Ishikawa (cell line): ENCODE results near the gene SLAMF8.

Experiments
- CEBPB ChIP-seq: IDR thresholded peaks from 2 replicates; pipeline ENCODE4 v1.6.1; 2012
- CREB1 ChIP-seq: IDR thresholded peaks from 2 replicates; pipeline ENCODE4 v1.6.1; 2012; ENCODE audit warnings: low read depth
- EGR1 ChIP-seq: IDR thresholded peaks from 2 replicates; pipeline ENCODE4 v1.6.1; 2012
- EP300 ChIP-seq: IDR thresholded peaks from 2 replicates; pipeline ENCODE4 v1.6.1; 2012; ENCODE audit warnings: borderline replicate concordance
- FOXM1 ChIP-seq: IDR thresholded peaks from 2 replicates; pipeline ENCODE4 v1.6.1; 2012; ENCODE audit warnings: low read depth, borderline replicate concordance
- MAX ChIP-seq: IDR thresholded peaks from 2 replicates; pipeline ENCODE4 v1.6.1; 2012
- NFIC ChIP-seq: IDR thresholded peaks from 2 replicates; pipeline ENCODE4 v1.6.1; 2012
- RAD21 ChIP-seq: IDR thresholded peaks from 2 replicates; pipeline ENCODE4 v1.6.1; 2012; ENCODE audit warnings: low read depth
- REST ChIP-seq: IDR thresholded peaks from 2 replicates; pipeline ENCODE4 v1.6.1; 2012; ENCODE audit warnings: low read depth, mild to moderate bottlenecking
- TAF1 ChIP-seq: IDR thresholded peaks from 2 replicates; pipeline ENCODE4 v1.6.1; 2012; ENCODE audit warnings: low read depth, mild to moderate bottlenecking
- TCF12 ChIP-seq: IDR thresholded peaks from 2 replicates; pipeline ENCODE4 v1.6.1; 2012; ENCODE audit warnings: low read depth
- TEAD4 ChIP-seq: IDR thresholded peaks from 2 replicates; pipeline ENCODE4 v1.6.1; 2012
- USF1 ChIP-seq: IDR thresholded peaks from 2 replicates; pipeline ENCODE4 v1.6.1; 2012
- YY1 ChIP-seq: IDR thresholded peaks from 2 replicates; pipeline ENCODE4 v1.6.1; 2012; ENCODE audit warnings: low read depth
- ZBTB7A ChIP-seq: IDR thresholded peaks from 2 replicates; pipeline ENCODE4 v1.6.1; 2012; ENCODE audit warnings: low read depth

SLAMF8 gene

GRCh38 chr1:159803956-159804689 is 22.6 kb upstream of the SLAMF8 start:
- TF ChIP-seq CEBPB (0 out of 2 replicates have a peak, but pooled peaks have one; percentile 19), CREB1 (no peak)

- TF ChIP-seq MAX (no peak), FOXM1 (no peak), YY1 (no peak), USF1 (no peak), TAF1 (no peak), REST (no peak)
These were observed 21.7 kb upstream of the SLAMF8 start for GRCh38 chr1:159804924-159805323.

- TF ChIP-seq ZBTB7A (no peak), USF1 (no peak), RAD21 (no peak), NFIC (no peak), TCF12 (no peak), EP300 (no peak), MAX (no peak), CEBPB (no peak), TEAD4 (no peak), REST (no peak), CREB1 (no peak), FOXM1 (no peak), TAF1 (no peak)
These were observed 10.7 kb upstream of the SLAMF8 start for GRCh38 chr1:159815926-159816325.

GRCh38 chr1:159817276-159818041 is 9.2 kb upstream of the SLAMF8 start:
- TF ChIP-seq NFIC (no peak), YY1 (no peak), FOXM1 (no peak)

GRCh38 chr1:159821171-159821867 is 5.4 kb upstream of the SLAMF8 start:
- no peak for TF ChIP-seq CEBPB
- TF ChIP-seq NFIC, result no peak
- no peak for TF ChIP-seq ZBTB7A
- TF ChIP-seq TCF12, result no peak
- TF ChIP-seq MAX, result no peak
- TF ChIP-seq USF1, result no peak
- no peak for TF ChIP-seq YY1
- no peak for TF ChIP-seq REST
- TF ChIP-seq CREB1, result no peak
- no peak for TF ChIP-seq EP300
- no peak for TF ChIP-seq TEAD4
- no peak for TF ChIP-seq RAD21
- TF ChIP-seq TAF1, result no peak
- no peak for TF ChIP-seq EGR1
